SK-N-SH (cell line): Measurements from ENCODE around the gene HVCN1.

Experiments
- CTCF ChIP-seq: fragments of 200-600 bp; sonication (generic); IDR thresholded peaks from 2 replicates; pipeline ENCODE4 v1.6.1; 2017; ENCODE audit warnings: antibody characterized with exemption, mild to moderate bottlenecking, moderate library complexity
- EP300 ChIP-seq, 2 experiments: IDR thresholded peaks; 2 replicates each; pipeline versions ENCODE4 v1.4.0 to v1.6.1; 2012; ENCODE audit warnings: borderline replicate concordance in 1 of 2, low read depth in 1 of 2, low read length in 1 of 2
- NRF1 ChIP-seq: IDR thresholded peaks from 2 replicates; pipeline ENCODE4 v1.6.1; 2012; ENCODE audit warnings: low read depth, mild to moderate bottlenecking, low read length
- POLR2AphosphoS5 ChIP-seq: IDR thresholded peaks from 2 replicates; pipeline ENCODE4 v1.6.1; 2012; ENCODE audit warnings: low read depth, low read length
- TAF1 ChIP-seq: IDR thresholded peaks from 2 replicates; pipeline ENCODE4 v1.6.1; 2012; ENCODE audit warnings: low read depth, mild to moderate bottlenecking, low read length, moderate library complexity, borderline replicate concordance
- TCF12 ChIP-seq: IDR thresholded peaks from 2 replicates; pipeline ENCODE4 v1.4.0; 2012

GRCh38 chr12:110676171-110676570 is 12.7 kb downstream of the HVCN1 start:
- TF ChIP-seq NRF1 = no peak
- no peak for TF ChIP-seq CTCF
- TF ChIP-seq EP300 (IDR thresholded peaks at IDR 0.05; ENCODE audit: borderline replicate concordance in 1 of 2, low read depth in 1 of 2, low read length in 1 of 2) = no peak
- TF ChIP-seq TCF12 = no peak
- TF ChIP-seq TAF1 = no peak
- no peak for TF ChIP-seq POLR2AphosphoS5
